PC-3 (cell line): Measurements from ENCODE around the gene PEX6. TPM values are rescaled to one million over a fixed set of nuclear protein-coding genes. Genes with fewer than 3 reads are reported as not detected.

Experiments
- ATAC-seq: fragments of 200-7000 bp; cut with Tn5 transposase; 2 replicates; pipeline ENCODE4 v1.9.1; 2020; ENCODE audit warnings: mild to moderate bottlenecking, moderate library complexity
- BruUV-seq: library from RNA; stranded (reverse); fragments of 400-500 nt; replicated peaks from 2 replicates; lab custom pipeline; 2021; lab: Mats Ljungman, UMichigan
- CTCF ChIA-PET: fragments of 300-600 bp; sonication (Branson Sonifier 250); formaldehyde crosslinking; loops from one replicate; lab custom pipeline; 2022; ENCODE audit warnings: antibody characterized with exemption; lab: Charles Lee
- POLR2A ChIA-PET: fragments of 300-600 bp; sonication (Branson Sonifier 250); formaldehyde crosslinking; loops from one replicate; lab custom pipeline; 2022; ENCODE audit warnings: antibody characterized with exemption; ENCODE audit not compliant: unreplicated experiment; lab: Charles Lee
- DNase-seq: peaks from one replicate; pipeline ENCODE4 v3.0.0-alpha.2; 2015
- H2AFZ ChIP-seq: fragments of 300-600 bp; sonication (generic); 2 replicates; pipeline ENCODE4 v1.6.0; 2016; ENCODE audit warnings: antibody characterized with exemption, low read length
- H3F3A ChIP-seq: fragments of 300-600 bp; sonication (generic); one replicate; pipeline ENCODE4 v1.6.0; 2017; ENCODE audit warnings: antibody characterized with exemption, low read length, control low read depth, mild to moderate bottlenecking; ENCODE audit not compliant: unreplicated experiment
- H3K27ac ChIP-seq: fragments of 300-600 bp; sonication (generic); 2 replicates; pipeline ENCODE4 v1.5.1; 2016; ENCODE audit warnings: mild to moderate bottlenecking, low read length
- H3K27me3 ChIP-seq: fragments of 300-600 bp; sonication (generic); 2 replicates; pipeline ENCODE4 v1.6.1; 2016; ENCODE audit warnings: low read length, mixed read lengths
- H3K36me3 ChIP-seq: fragments of 300-600 bp; sonication (generic); 2 replicates; pipeline ENCODE4 v1.6.1; 2016; ENCODE audit warnings: low read depth, mixed run types, low read length, mixed read lengths
- H3K4me1 ChIP-seq: fragments of 300-600 bp; sonication (generic); 2 replicates; pipeline ENCODE4 v1.5.1; 2016; ENCODE audit warnings: low read length; ENCODE audit not compliant: insufficient read depth
- H3K4me2 ChIP-seq: fragments of 300-600 bp; sonication (generic); 2 replicates; pipeline ENCODE4 v1.6.0; 2016; ENCODE audit warnings: low read length
- H3K4me3 ChIP-seq: fragments of 300-600 bp; sonication (generic); 2 replicates; pipeline ENCODE4 v1.5.1; 2016; ENCODE audit warnings: mild to moderate bottlenecking, low read length, mixed read lengths
- H3K79me2 ChIP-seq: fragments of 300-600 bp; sonication (generic); 2 replicates; pipeline ENCODE4 v1.6.1; 2017; ENCODE audit warnings: low read length, mixed read lengths
- H3K9ac ChIP-seq: fragments of 300-600 bp; sonication (generic); 2 replicates; pipeline ENCODE4 v1.6.0; 2016; ENCODE audit warnings: mild to moderate bottlenecking, low read length
- H3K9me2 ChIP-seq: fragments of 300-600 bp; sonication (generic); replicated peaks from 2 replicates; pipeline ENCODE4 v1.6.1; 2016; ENCODE audit warnings: mixed run types, low read length, mixed read lengths
- H3K9me3 ChIP-seq: fragments of 300-600 bp; sonication (generic); 2 replicates; pipeline ENCODE4 v1.6.1; 2016; ENCODE audit warnings: low read length, mixed read lengths
- H4K20me1 ChIP-seq: fragments of 300-600 bp; sonication (generic); 2 replicates; pipeline ENCODE4 v1.6.1; 2016; ENCODE audit warnings: low read length, mixed read lengths
- EZH2 ChIP-seq: fragments of 300-600 bp; sonication (generic); IDR thresholded peaks from one replicate; pipeline ENCODE4 v1.6.1; 2017; ENCODE audit warnings: antibody characterized with exemption, mild to moderate bottlenecking, low read length; ENCODE audit not compliant: unreplicated experiment
- EZH2phosphoT487 ChIP-seq: fragments of 300-600 bp; sonication (generic); IDR thresholded peaks from 2 replicates; pipeline ENCODE4 v1.6.1; 2018; ENCODE audit warnings: mild to moderate bottlenecking, antibody characterized with exemption, low read length, borderline replicate concordance
- intact Hi-C: fragments of 100-400 bp; cut with micrococcal nuclease; formaldehyde crosslinking; loops from 2 replicates; pipeline ENCODE4 v1.9.0; 2023
- total RNA-seq: library from RNA; depleted of rRNA; stranded (reverse); fragments of >200 nt; gene quantifications from 2 replicates; pipeline ENCODE4 v1.2.3, GENCODE V29; 2014
- TF ChIP-seq, protein P1 (sequence below): fragments of 300-600 bp; sonication (generic); conservative IDR thresholded peaks from 2 replicates; pipeline ENCODE4 v1.5.1; 2017; ENCODE audit warnings: antibody characterized with exemption, low read depth, mild to moderate bottlenecking, low read length

The PEX6 gene
- total RNA-seq, 1 experiment from 2014 or later: 35.9 TPM

GRCh38 chr6:42968126-42968701 is 10.8 kb downstream of the PEX6 start:
- no TSS peak for BruUV-seq
- CTCF ChIA-PET: no interaction called here

DNA sequence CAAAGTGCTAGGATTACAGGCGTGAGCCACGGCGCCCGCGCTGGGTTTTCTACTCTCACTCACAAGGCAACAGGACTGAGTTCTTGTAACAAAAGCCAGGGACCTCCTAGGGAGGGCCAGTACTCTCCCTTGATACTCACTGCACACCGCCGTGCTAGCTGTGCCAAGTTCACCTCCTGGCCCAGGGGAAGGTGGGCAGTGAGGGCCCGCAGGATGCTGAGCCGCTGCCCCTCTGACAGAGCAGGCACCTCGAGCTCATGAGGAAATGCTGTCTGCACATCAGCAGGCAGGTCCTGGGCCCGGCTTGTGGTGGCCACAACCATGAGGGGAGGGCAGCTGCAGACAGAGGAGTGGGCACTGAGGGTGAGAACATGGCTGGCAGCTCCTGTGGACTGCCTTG is 11.8 kb downstream of the PEX6 start:
- H3K9me2 ChIP-seq: no peaks in the 10 kb centered on the region
- no TSS peak for BruUV-seq
- ChIA-PET POLR2A (no interaction called here), CTCF (no interaction called here)
- no peak overlapping the region for H3K27ac ChIP-seq
- intact Hi-C loops: no loop called here
- no peaks in the 10 kb centered on the region for H3K79me2 ChIP-seq
- no peak for ATAC-seq
- no peak overlapping the region for H3K4me2 ChIP-seq
- H3K4me1 ChIP-seq: peaks cover 7% of the 10 kb centered on the region; the same call in 1 of the 2 replicates
- no peak overlapping the region for H3K9ac ChIP-seq
- no peaks in the 10 kb centered on the region; the same call in 1 of the 2 replicates for H3K36me3 ChIP-seq
- DNase-seq: no peak
- TF ChIP-seq, protein P1, sequence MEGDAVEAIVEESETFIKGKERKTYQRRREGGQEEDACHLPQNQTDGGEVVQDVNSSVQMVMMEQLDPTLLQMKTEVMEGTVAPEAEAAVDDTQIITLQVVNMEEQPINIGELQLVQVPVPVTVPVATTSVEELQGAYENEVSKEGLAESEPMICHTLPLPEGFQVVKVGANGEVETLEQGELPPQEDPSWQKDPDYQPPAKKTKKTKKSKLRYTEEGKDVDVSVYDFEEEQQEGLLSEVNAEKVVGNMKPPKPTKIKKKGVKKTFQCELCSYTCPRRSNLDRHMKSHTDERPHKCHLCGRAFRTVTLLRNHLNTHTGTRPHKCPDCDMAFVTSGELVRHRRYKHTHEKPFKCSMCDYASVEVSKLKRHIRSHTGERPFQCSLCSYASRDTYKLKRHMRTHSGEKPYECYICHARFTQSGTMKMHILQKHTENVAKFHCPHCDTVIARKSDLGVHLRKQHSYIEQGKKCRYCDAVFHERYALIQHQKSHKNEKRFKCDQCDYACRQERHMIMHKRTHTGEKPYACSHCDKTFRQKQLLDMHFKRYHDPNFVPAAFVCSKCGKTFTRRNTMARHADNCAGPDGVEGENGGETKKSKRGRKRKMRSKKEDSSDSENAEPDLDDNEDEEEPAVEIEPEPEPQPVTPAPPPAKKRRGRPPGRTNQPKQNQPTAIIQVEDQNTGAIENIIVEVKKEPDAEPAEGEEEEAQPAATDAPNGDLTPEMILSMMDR: no peak
- TF ChIP-seq EZH2phosphoT487: no peak
- no peak for TF ChIP-seq EZH2
- no peak overlapping the region for H2AFZ ChIP-seq
- no peaks in the 10 kb centered on the region for H3F3A ChIP-seq
- no peaks in the 10 kb centered on the region for H3K9me3 ChIP-seq
- no peaks in the 10 kb centered on the region for H3K27me3 ChIP-seq
- no peak overlapping the region for H3K4me3 ChIP-seq
- no peaks in the 10 kb centered on the region for H4K20me1 ChIP-seq

More at GRCh38 chr6:42968126-42968701, 10.8 kb downstream of the PEX6 start:
- POLR2A ChIA-PET: no interaction called here
- intact Hi-C loops: no loop called here
- no peak for DNase-seq
- H3K79me2 ChIP-seq: no peaks in the 10 kb centered on the region
- H3K36me3 ChIP-seq: no peaks in the 10 kb centered on the region; the same call in 1 of the 2 replicates
- no peak for ATAC-seq
- H3K4me1 ChIP-seq: peaks cover 7% of the 10 kb centered on the region; the same call in 1 of the 2 replicates
- no peak overlapping the region for H3K4me2 ChIP-seq
- no peak overlapping the region for H3K27ac ChIP-seq
- no peaks in the 10 kb centered on the region for H3K9me2 ChIP-seq
- no peaks in the 10 kb centered on the region for H3F3A ChIP-seq
- TF ChIP-seq, protein P1: no peak
- TF ChIP-seq EZH2 (no peak), EZH2phosphoT487 (no peak)
- H2AFZ ChIP-seq: no peak overlapping the region
- H3K27me3 ChIP-seq: no peaks in the 10 kb centered on the region
- no peak overlapping the region for H3K4me3 ChIP-seq
- no peaks in the 10 kb centered on the region for H4K20me1 ChIP-seq
- no peaks in the 10 kb centered on the region for H3K9me3 ChIP-seq
- no peak overlapping the region for H3K9ac ChIP-seq

DNA sequence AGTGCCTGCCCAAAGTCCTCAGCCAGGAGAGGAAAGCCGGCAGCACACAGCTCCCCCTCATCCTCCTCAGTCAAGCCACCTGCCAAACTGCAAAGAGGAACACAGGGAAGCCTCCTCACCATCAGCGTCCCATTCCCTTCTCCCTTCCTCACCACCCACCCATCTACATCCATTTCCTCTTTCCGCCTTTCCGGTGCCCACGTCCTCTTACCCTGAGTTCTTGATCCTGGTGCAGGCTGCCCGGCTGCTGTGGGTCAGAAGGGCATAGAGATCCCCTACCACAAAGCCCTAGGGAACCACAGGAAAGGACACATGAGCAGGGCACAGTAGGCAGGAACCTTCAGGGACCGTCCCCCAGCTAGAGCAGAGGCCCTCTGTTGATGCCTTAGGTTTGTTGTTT is 12.4 kb downstream of the PEX6 start:
- no peak for ATAC-seq

More for the DNA sequence above, 12.4 kb downstream of the PEX6 start:
- intact Hi-C loops: no loop called here
- Histone ChIP-seq H3K4me2 (no peak overlapping the region), H3K9me3 (no peaks in the 10 kb centered on the region), H3K9me2 (no peaks in the 10 kb centered on the region), H3K79me2 (no peaks in the 10 kb centered on the region), H4K20me1 (no peaks in the 10 kb centered on the region), H3K27me3 (no peaks in the 10 kb centered on the region), H2AFZ (no peak overlapping the region), H3K4me3 (no peak overlapping the region), H3K4me1 (peaks cover 7% of the 10 kb centered on the region; the same call in 1 of the 2 replicates), H3K9ac (no peak overlapping the region), H3K27ac (no peak overlapping the region), H3K36me3 (no peaks in the 10 kb centered on the region; the same call in 1 of the 2 replicates), H3F3A (no peaks in the 10 kb centered on the region)
- no TSS peak for BruUV-seq
- TF ChIP-seq, protein P1: no peak
- TF ChIP-seq EZH2phosphoT487 (no peak), EZH2 (no peak)
- DNase-seq: no peak
- ChIA-PET CTCF (no interaction called here), POLR2A (no interaction called here)
